ENCODE data around the gene MKLN1. TPM values are rescaled to one million over a fixed set of nuclear protein-coding genes. Genes with fewer than 3 reads are reported as not detected.
"Not testable (repeated sequence)": the region's sequence is repeated elsewhere in the genome, so short reads cannot be mapped to it uniquely, and the experiment has no call there.

Gene MKLN1
- total RNA-seq, 2 donors from 2014 or later = 48.9 to 54.2 TPM

GRCh38 chr7:131505636-131506557, 178.2 kb downstream of the MKLN1 start:
- Mint-ChIP-seq H3K36me3 (no peaks in the 10 kb centered on the region), H3K27ac (no peak overlapping the region), H3K9me3 (no peaks in the 10 kb centered on the region)
- ATAC-seq (no peak), DNase-seq (ENCODE audit: low spot score in 2 of 2) (no peak)

GRCh38 chr7:131506597-131506996, 178.9 kb downstream of the MKLN1 start:
- ATAC-seq (no peak), DNase-seq (ENCODE audit: low spot score in 2 of 2) (no peak)
- H3K27ac Mint-ChIP-seq = peak overlapping the region in 1 of 2 donors; percentile 23
- no peaks in the 10 kb centered on the region for H3K9me3 Mint-ChIP-seq
- no peaks in the 10 kb centered on the region for H3K36me3 Mint-ChIP-seq

- Mint-ChIP-seq H3K9me3 (no peaks in the 10 kb centered on the region), H3K36me3 (no peaks in the 10 kb centered on the region), H3K27ac (peak overlapping the region in 1 of 2 donors; percentile 79)
- ATAC-seq (peak; percentile 80 to 90), DNase-seq (ENCODE audit: low spot score in 2 of 2) (peak in 1 of 2 donors; percentile 85)
Measured at GRCh38 chr7:131507592-131508331, 180.1 kb downstream of the MKLN1 start.

GRCh38 chr7:131508754-131509486, 181.2 kb downstream of the MKLN1 start:
- no peaks in the 10 kb centered on the region for H3K9me3 Mint-ChIP-seq
- no peak for ATAC-seq

GRCh38 chr7:131509781-131510180, 182.1 kb downstream of the MKLN1 start:
- DNase-seq (ENCODE audit: low spot score in 2 of 2) (no peak), ATAC-seq (no peak)
- no peak overlapping the region for H3K27ac Mint-ChIP-seq
- no peaks in the 10 kb centered on the region for H3K9me3 Mint-ChIP-seq
- H3K36me3 Mint-ChIP-seq = no peaks in the 10 kb centered on the region

More at GRCh38 chr7:131508754-131509486, 181.2 kb downstream of the MKLN1 start:
- DNase-seq (ENCODE audit: low spot score in 2 of 2) = no peak
- peak overlapping the region in 1 of 2 donors; percentile 26 for H3K27ac Mint-ChIP-seq
- H3K36me3 Mint-ChIP-seq = no peaks in the 10 kb centered on the region

GRCh38 chr7:131511071-131511470, 183.4 kb downstream of the MKLN1 start:
- Mint-ChIP-seq H3K36me3 (no peaks in the 10 kb centered on the region), H3K27ac (peak overlapping the region in 1 of 2 donors; percentile 36), H3K9me3 (no peaks in the 10 kb centered on the region)
- ATAC-seq (no peak), DNase-seq (ENCODE audit: low spot score in 2 of 2) (no peak)

- no peak for DNase-seq (ENCODE audit: low spot score in 2 of 2)
- no peaks in the 10 kb centered on the region for H3K36me3 Mint-ChIP-seq
- no peaks in the 10 kb centered on the region for H3K9me3 Mint-ChIP-seq
- H3K27ac Mint-ChIP-seq = no peak overlapping the region
- no peak for ATAC-seq
Measured at GRCh38 chr7:131511774-131512535, 184.3 kb downstream of the MKLN1 start.

- Mint-ChIP-seq H3K36me3 (no peaks in the 10 kb centered on the region), H3K9me3 (no peaks in the 10 kb centered on the region), H3K27ac (peak overlapping the region in 1 of 2 donors; percentile 4)
- ATAC-seq (peak; percentile 93 to 99), DNase-seq (ENCODE audit: low spot score in 2 of 2) (peak; percentile 82 to 90)
Measured at GRCh38 chr7:131513245-131514061, 185.8 kb downstream of the MKLN1 start.

- H3K27ac Mint-ChIP-seq; H3K9me3 Mint-ChIP-seq; ATAC-seq; H3K36me3 Mint-ChIP-seq; DNase-seq (ENCODE audit: low spot score in 2 of 2): not testable (repeated sequence)
Measured at GRCh38 chr7:131515471-131515870, 187.8 kb downstream of the MKLN1 start.

- Mint-ChIP-seq H3K9me3 (no peaks in the 10 kb centered on the region), H3K27ac (no peak overlapping the region), H3K36me3 (no peaks in the 10 kb centered on the region)
- no peak for DNase-seq (ENCODE audit: low spot score in 2 of 2)
- ATAC-seq = no peak
Measured at GRCh38 chr7:131517218-131517923, 189.7 kb downstream of the MKLN1 start.

GRCh38 chr7:131518626-131519025, 190.9 kb downstream of the MKLN1 start:
- DNase-seq (ENCODE audit: low spot score in 2 of 2) (no peak), ATAC-seq (no peak)
- Mint-ChIP-seq H3K27ac (no peak overlapping the region), H3K9me3 (no peaks in the 10 kb centered on the region), H3K36me3 (no peaks in the 10 kb centered on the region)

GRCh38 chr7:131521651-131522163, 194.0 kb downstream of the MKLN1 start:
- no peaks in the 10 kb centered on the region for H3K36me3 Mint-ChIP-seq
- DNase-seq (ENCODE audit: low spot score in 2 of 2) (no peak), ATAC-seq (no peak)
- peak overlapping the region; percentile 2 to 83 for H3K27ac Mint-ChIP-seq
- H3K9me3 Mint-ChIP-seq = no peaks in the 10 kb centered on the region

GRCh38 chr7:131522325-131522930, 194.8 kb downstream of the MKLN1 start:
- Mint-ChIP-seq H3K36me3 (no peaks in the 10 kb centered on the region), H3K27ac (peak overlapping the region in 1 of 2 donors; percentile 2), H3K9me3 (no peaks in the 10 kb centered on the region)
- DNase-seq (ENCODE audit: low spot score in 2 of 2) = no peak
- ATAC-seq = peak; percentile 69 to 82

- H3K27ac Mint-ChIP-seq = no peak overlapping the region
- H3K36me3 Mint-ChIP-seq = no peaks in the 10 kb centered on the region
- DNase-seq (ENCODE audit: low spot score in 2 of 2) = no peak
- H3K9me3 Mint-ChIP-seq = no peaks in the 10 kb centered on the region
- no peak for ATAC-seq
Measured at GRCh38 chr7:131524115-131524514, 196.4 kb downstream of the MKLN1 start.

Measured in activated naive CD4-positive, alpha-beta T cell treated with anti-CD3 and anti-CD28 coated beads, Interleukin-2, amount 50 U/mL, for 72 hours (primary cell).